ELR (cell line): ENCODE data around the gene CALB2.

Experiments used
- DNase-seq: peaks from one replicate; pipeline ENCODE4 v3.0.0-alpha.2; 2015; ENCODE audit warnings: low read depth

The CALB2 gene

DNA sequence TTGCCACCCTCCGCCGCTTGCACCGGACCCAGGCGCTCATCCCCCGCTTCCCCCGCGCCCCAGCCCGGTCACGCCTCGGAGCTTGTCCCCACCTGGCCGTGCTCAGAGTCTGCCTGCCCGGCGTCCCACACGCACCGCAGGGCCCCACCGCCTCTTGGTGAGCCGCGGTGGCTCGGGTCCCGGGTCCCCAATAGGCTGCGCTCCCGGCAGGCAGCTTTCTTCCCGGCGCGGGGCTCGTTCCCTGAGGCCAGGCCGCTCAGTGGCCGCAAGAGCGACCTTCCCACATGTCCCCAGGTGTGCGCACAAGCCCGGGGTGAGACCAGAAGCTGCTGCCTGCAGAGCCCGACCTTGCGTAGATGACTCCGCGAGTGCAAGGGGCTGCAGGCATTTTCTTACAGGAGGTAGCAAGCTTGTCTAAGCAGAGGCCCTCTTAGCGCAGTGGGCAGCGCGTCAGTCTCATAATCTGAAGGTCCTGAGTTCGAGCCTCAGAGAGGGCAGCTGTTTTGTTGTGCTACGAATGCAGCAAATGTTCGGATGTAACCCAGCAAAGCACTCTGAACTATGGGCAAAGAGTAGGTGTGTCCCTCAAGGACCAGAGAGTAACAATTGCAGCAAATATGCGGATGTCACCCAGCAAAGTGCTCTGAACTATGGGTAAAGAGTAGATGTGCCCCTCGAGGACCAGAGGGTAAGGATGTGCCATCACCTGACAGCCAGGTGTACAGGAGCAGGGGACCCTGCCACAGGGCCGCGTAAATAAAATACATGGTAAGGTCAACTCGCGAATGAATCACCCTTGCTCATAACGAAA, 67.8 kb downstream of the CALB2 start:
- DNase-seq, result peak; percentile 94

DNA sequence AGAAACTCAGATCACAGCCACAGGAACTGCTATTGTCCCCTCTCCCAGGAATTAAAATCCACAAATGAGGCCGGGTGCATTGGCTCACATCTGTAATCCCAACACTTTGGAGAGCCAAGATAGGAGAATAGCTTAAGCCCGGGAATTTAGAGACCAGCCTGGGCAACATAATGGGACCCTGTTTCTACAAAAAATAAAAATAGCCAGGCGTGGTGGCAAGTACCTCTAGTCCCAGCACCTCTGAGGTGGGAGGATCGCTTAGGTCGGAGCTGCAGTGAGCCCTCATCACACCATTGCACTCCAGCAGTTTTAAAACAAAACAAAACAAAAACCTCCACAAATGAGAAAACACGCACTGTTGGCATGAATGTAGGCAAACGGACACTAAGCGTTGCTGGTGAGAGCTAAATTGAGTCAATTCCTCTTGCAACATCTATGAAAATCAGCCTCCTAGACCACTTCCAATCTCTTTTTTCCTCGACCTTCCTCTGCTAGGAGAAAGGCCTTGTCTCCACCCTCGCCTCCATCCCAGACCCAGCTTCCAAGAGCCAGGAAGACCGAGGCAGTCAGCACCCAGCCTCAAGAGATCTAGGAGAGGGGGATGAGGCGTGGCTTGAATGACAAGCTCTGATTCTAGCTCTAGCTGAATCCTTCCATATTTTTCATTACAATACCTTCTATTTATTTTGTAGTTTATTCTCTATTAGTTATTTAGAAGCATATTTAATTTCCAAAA, 68.5 kb downstream of the CALB2 start:
- no peak for DNase-seq

- no peak for DNase-seq
Observed at GRCh38 chr16:71428385-71428784, 69.9 kb downstream of the CALB2 start.

DNA sequence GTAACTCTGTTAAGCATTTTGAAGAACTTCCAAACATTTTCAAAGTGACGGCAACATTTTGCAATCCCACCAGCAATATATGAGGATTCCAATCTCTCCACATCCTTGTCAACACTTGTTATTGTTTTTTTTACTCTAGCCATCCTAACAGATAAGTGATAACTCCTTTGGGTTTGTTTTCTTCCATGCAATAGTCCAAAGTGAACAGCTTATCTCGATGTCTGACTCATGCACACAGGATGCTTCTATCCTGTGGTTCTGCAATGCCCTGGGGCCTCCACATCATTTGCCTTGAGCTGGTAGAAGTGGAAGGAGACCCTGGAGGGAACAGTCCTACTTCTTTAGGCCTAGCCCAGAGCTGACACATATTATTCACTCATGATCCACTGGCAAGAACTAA, 70.4 kb downstream of the CALB2 start:
- DNase-seq, result peak; percentile 83

DNA sequence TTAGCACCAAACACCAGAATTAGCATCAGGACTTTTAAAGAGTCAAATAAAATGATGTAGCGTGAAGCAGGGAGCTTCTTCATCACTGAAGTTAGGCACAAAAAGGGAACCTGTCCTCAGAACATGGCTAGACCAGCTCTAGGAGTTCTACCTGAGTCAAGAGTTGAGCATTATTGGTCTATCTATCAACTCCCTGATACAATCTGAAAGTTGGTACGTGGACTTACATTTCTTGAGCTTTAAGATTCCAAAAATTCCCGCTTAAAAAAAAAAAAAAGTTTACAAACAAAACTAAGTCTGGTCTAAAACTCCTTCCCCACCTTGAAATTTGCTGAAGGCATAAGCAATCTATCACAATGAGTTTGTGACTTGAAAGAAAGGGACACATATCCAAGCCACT, 71.1 kb downstream of the CALB2 start:
- no peak for DNase-seq

DNA sequence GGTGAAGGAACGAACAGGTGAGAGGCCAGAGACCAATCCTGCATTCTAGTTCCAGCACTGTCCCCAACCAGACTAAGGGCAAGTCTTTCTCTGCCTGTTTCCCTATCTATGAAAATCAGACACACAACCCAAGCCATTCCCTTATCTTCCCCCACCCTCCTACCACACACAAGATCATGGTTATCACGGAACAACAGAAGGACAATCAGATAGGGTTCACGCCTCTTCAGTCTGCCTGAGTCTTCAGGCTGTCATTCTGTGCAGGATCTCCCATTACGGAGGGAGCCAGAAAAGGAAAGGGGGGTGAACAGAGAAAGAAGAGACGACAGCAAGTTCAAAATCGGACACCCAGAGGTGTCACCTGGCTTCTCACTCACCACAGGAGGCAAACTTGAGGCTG, 72.2 kb downstream of the CALB2 start:
- DNase-seq, result no peak

DNA sequence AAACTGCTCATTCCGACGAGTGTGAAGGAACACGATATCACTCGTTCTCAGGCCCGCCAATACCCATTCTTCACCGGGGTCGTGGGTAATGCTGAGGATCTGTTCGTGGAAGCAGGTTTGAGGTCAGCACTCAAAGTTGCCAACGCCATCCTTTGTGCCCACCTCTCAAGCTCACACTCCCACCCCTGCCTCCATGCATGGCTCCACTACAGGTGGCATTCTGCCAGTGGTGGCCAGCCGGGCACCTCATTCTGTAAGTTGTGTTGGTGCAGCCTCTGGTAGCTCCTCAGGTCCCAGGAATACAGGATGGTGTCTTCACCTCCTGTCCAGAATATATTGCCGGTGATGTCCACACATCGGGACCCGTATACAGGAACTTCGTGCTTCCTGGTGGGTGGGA, 72.7 kb downstream of the CALB2 start:
- no peak for DNase-seq

GRCh38 chr16:71431991-71432390, 73.5 kb downstream of the CALB2 start:
- DNase-seq, result no peak

- DNase-seq, result no peak
Observed at GRCh38 chr16:71432906-71433305, 74.4 kb downstream of the CALB2 start.

DNA sequence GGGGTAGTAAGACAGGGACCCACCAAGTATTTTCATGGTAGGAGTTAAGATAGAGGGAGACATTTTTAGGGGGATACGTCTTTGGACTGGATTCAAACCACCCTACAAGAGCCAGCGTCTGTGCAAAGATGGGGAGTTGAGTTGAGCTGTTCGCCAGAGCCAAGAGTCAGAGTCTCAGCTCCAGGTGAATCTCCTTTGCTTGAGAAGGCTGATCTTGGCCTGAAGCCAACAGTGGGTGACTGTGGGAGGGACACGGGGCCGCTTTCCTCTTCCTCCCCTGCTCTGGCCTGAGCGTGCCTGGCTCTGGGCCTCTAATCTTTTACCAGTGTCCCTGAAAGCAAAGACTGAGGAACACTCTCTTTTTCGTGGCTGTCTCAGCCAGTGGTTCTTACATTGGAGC, 78.0 kb downstream of the CALB2 start:
- DNase-seq, result no peak

GRCh38 chr16:71439523-71439922, 81.0 kb downstream of the CALB2 start:
- no peak for DNase-seq
